ENCODE results near the gene B4GALT2.

Gene B4GALT2

GRCh38 chr1:44029911-44030604 is 51.0 kb downstream of the B4GALT2 start:
- peak; percentile 79 for DNase-seq (ENCODE audit: low read depth)

GRCh38 chr1:44030605-44031251 is 51.7 kb downstream of the B4GALT2 start:
- no peak for DNase-seq (ENCODE audit: low read depth)

GRCh38 chr1:44031252-44032169 is 52.5 kb downstream of the B4GALT2 start, which contains the start of gene SLC6A9:
SLC6A9 (minus strand) TSS chr1:44031462; CDS start chr1:44024277, 7,185 bp downstream.
- peak; percentile 61 for DNase-seq (ENCODE audit: low read depth)

- DNase-seq (ENCODE audit: low read depth), result no peak
Measured at GRCh38 chr1:44032170-44032790, 53.3 kb downstream of the B4GALT2 start.

- no peak for DNase-seq (ENCODE audit: low read depth)
Measured at GRCh38 chr1:44033041-44033575, 54.1 kb downstream of the B4GALT2 start.

- DNase-seq (ENCODE audit: low read depth), result no peak
Measured at GRCh38 chr1:44033756-44034155, 54.7 kb downstream of the B4GALT2 start.

- no peak for DNase-seq (ENCODE audit: low read depth)
Measured at GRCh38 chr1:44034423-44034822, 55.4 kb downstream of the B4GALT2 start.

- no peak for DNase-seq (ENCODE audit: low read depth)
Measured at GRCh38 chr1:44034976-44035716, 56.1 kb downstream of the B4GALT2 start.

GRCh38 chr1:44035726-44036408 is 56.9 kb downstream of the B4GALT2 start:
- no peak for DNase-seq (ENCODE audit: low read depth)

- no peak for DNase-seq (ENCODE audit: low read depth)
Measured at GRCh38 chr1:44036409-44037139, 57.6 kb downstream of the B4GALT2 start.

GRCh38 chr1:44037154-44037553 is 58.1 kb downstream of the B4GALT2 start:
- no peak for DNase-seq (ENCODE audit: low read depth)

GRCh38 chr1:44038876-44039657 is 60.1 kb downstream of the B4GALT2 start:
- no peak for DNase-seq (ENCODE audit: low read depth)

- DNase-seq (ENCODE audit: low read depth), result no peak
Measured at GRCh38 chr1:44040418-44040817, 61.4 kb downstream of the B4GALT2 start.

Measured in stromal cell of bone marrow (primary cell).